Dermis lymphatic vessel endothelial cell (primary cell): Measurements from ENCODE around the gene POC1B. TPM values are rescaled to one million over a fixed set of nuclear protein-coding genes. Genes with fewer than 3 reads are reported as not detected.

Experiments
- total RNA-seq: library from RNA; depleted of rRNA; stranded (reverse); fragments of >200 nt; gene quantifications from 2 replicates; pipeline ENCODE4 v1.2.1, GENCODE V29; 2014

POC1B gene
- total RNA-seq = 15.8 and 22.4 TPM in 2 replicates

GRCh38 chr12:89525824-89526770 is at the start of gene POC1B:
POC1B (minus strand) TSS chr12:89526047; CDS start chr12:89525895, 152 bp downstream.

GRCh38 chr12:89524541-89525304 is 1.1 kb downstream of the POC1B start, which contains the start of gene GALNT4:
GALNT4 (minus strand) TSS chr12:89524796; CDS start chr12:89524549, 247 bp downstream.

Other genes starting within 250 kb of the POC1B start
- gene DUSP6, start 173.5 kb downstream of the POC1B start, total RNA-seq = 478 and 561 TPM in 2 replicates
- gene GALNT4, start 1.3 kb downstream of the POC1B start, total RNA-seq = 17.8 and 26.0 TPM in 2 replicates
- gene ATP2B1, start 182.8 kb upstream of the POC1B start, total RNA-seq = 22.9 and 34.2 TPM in 2 replicates